ENCODE results near the gene ANXA9. TPM values are rescaled to one million over a fixed set of nuclear protein-coding genes. Genes with fewer than 3 reads are reported as not detected.

ANXA9 gene
- total RNA-seq, 1 donor from 2014 or later, result not detected

- Mint-ChIP-seq H3K4me3 (ENCODE audit: unreplicated experiment) (no peak overlapping the region), H3K36me3 (ENCODE audit: low read depth, unreplicated experiment) (no peaks in the 10 kb centered on the region), H3K4me1 (ENCODE audit: unreplicated experiment) (peaks cover 28% of the 10 kb centered on the region), H3K27ac (ENCODE audit: unreplicated experiment) (no peak overlapping the region), H3K27me3 (ENCODE audit: unreplicated experiment) (peaks cover 15% of the 10 kb centered on the region), H3K9me3 (ENCODE audit: unreplicated experiment) (no peaks in the 10 kb centered on the region)
- TF ChIP-seq CTCF (IDR thresholded peaks at IDR 0.05; ENCODE audit: unreplicated experiment), result peak; percentile 100
- peak; percentile 90 for DNase-seq (ENCODE audit: low spot score)
Observed at GRCh38 chr1:150979092-150980056, 2.7 kb upstream of the ANXA9 start.

GRCh38 chr1:150981177-150981804 lies 801 bp upstream of the ANXA9 start:
- no peaks in the 10 kb centered on the region for H3K9me3 Mint-ChIP-seq (ENCODE audit: unreplicated experiment)
- H3K27me3 Mint-ChIP-seq (ENCODE audit: unreplicated experiment), result peaks cover 10% of the 10 kb centered on the region
- peaks cover 24% of the 10 kb centered on the region for H3K4me1 Mint-ChIP-seq (ENCODE audit: unreplicated experiment)
- peak; percentile 55 for DNase-seq (ENCODE audit: low spot score)
- no peaks in the 10 kb centered on the region for H3K36me3 Mint-ChIP-seq (ENCODE audit: low read depth, unreplicated experiment)
- no peak overlapping the region for H3K27ac Mint-ChIP-seq (ENCODE audit: unreplicated experiment)
- TF ChIP-seq CTCF (IDR thresholded peaks at IDR 0.05; ENCODE audit: unreplicated experiment), result no peak
- H3K4me3 Mint-ChIP-seq (ENCODE audit: unreplicated experiment), result peak overlapping the region; percentile 42

GRCh38 chr1:150985179-150985825 lies 3.2 kb downstream of the ANXA9 start:
- H3K4me1 Mint-ChIP-seq (ENCODE audit: unreplicated experiment), result peaks cover 8% of the 10 kb centered on the region
- no peaks in the 10 kb centered on the region for H3K36me3 Mint-ChIP-seq (ENCODE audit: low read depth, unreplicated experiment)
- DNase-seq (ENCODE audit: low spot score), result no peak
- no peak overlapping the region for H3K27ac Mint-ChIP-seq (ENCODE audit: unreplicated experiment)
- peaks cover 3% of the 10 kb centered on the region for H3K27me3 Mint-ChIP-seq (ENCODE audit: unreplicated experiment)
- H3K9me3 Mint-ChIP-seq (ENCODE audit: unreplicated experiment), result no peaks in the 10 kb centered on the region
- TF ChIP-seq CTCF (IDR thresholded peaks at IDR 0.05; ENCODE audit: unreplicated experiment), result no peak
- no peak overlapping the region for H3K4me3 Mint-ChIP-seq (ENCODE audit: unreplicated experiment)

DNA sequence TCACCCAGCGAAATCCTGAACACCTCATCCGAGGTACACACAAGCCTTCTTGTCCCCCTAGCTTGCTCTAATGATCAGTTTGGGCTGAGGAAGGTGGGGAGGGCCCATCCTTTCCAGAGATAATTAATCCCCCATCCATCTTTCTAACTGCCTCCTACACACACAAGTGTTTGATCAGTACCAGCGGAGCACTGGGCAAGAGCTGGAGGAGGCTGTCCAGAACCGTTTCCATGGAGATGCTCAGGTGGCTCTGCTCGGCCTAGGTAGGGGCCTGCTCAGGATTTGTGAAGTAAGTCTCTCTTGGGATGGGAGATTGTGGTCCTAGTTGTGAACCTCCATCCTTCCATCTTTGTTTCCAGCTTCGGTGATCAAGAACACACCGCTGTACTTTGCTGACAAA lies 5.8 kb downstream of the ANXA9 start:
- no peaks in the 10 kb centered on the region for H3K27me3 Mint-ChIP-seq (ENCODE audit: unreplicated experiment)
- no peak overlapping the region for H3K27ac Mint-ChIP-seq (ENCODE audit: unreplicated experiment)
- H3K36me3 Mint-ChIP-seq (ENCODE audit: low read depth, unreplicated experiment), result no peaks in the 10 kb centered on the region
- no peak overlapping the region for H3K4me3 Mint-ChIP-seq (ENCODE audit: unreplicated experiment)
- no peak for DNase-seq (ENCODE audit: low spot score)
- peaks cover 4% of the 10 kb centered on the region for H3K4me1 Mint-ChIP-seq (ENCODE audit: unreplicated experiment)
- H3K9me3 Mint-ChIP-seq (ENCODE audit: unreplicated experiment), result no peaks in the 10 kb centered on the region
- no peak for TF ChIP-seq CTCF (IDR thresholded peaks at IDR 0.05; ENCODE audit: unreplicated experiment)
